ENCODE results near the gene KCNH3. TPM values are rescaled to one million over a fixed set of nuclear protein-coding genes. Genes with fewer than 3 reads are reported as not detected.
"Not testable (repeated sequence)": the region's sequence is repeated elsewhere in the genome, so short reads cannot be mapped to it uniquely, and the experiment has no call there.

Gene KCNH3
- total RNA-seq, 2 donors from 2014 or later = 0.35 to 0.95 TPM

- Histone ChIP-seq H3K4me3 (no peak overlapping the region), H3K27me3 (replicated peaks; ENCODE audit: insufficient read depth) (no peaks in the 10 kb centered on the region), H3K36me3 (no peaks in the 10 kb centered on the region), H3K4me1 (ENCODE audit: control insufficient read depth in 1 of 2, low read depth in 2 of 2) (peaks cover 0 to 6% of the 10 kb centered on the region in 2 donors), H3K9me3 (no peaks in the 10 kb centered on the region), H3K27ac (no peak overlapping the region)
- DNase-seq (ENCODE audit: low spot score) (no peak), ATAC-seq (ENCODE audit: insufficient number of reproducible peaks, low FRiP score, low read depth) (no peak)
- no peak for TF ChIP-seq CTCF (IDR thresholded peaks at IDR 0.05)
These were observed 64.9 kb downstream of the KCNH3 start for GRCh38 chr12:49603721-49604120.

GRCh38 chr12:49604856-49605255 lies 66.0 kb downstream of the KCNH3 start:
- TF ChIP-seq CTCF (IDR thresholded peaks at IDR 0.05) = no peak
- DNase-seq (ENCODE audit: low spot score) = no peak
- no peaks in the 10 kb centered on the region for H3K36me3 ChIP-seq
- peaks cover 0 to 6% of the 10 kb centered on the region in 2 donors for H3K4me1 ChIP-seq (ENCODE audit: control insufficient read depth in 1 of 2, low read depth in 2 of 2)
- H3K9me3 ChIP-seq = no peaks in the 10 kb centered on the region
- H3K27me3 ChIP-seq (replicated peaks; ENCODE audit: insufficient read depth) = no peaks in the 10 kb centered on the region
- ATAC-seq (ENCODE audit: insufficient number of reproducible peaks, low FRiP score, low read depth) = no peak
- no peak overlapping the region for H3K4me3 ChIP-seq
- H3K27ac ChIP-seq = no peak overlapping the region

GRCh38 chr12:49605539-49605938 lies 66.7 kb downstream of the KCNH3 start, which contains the start of gene FAM186B:
Gene FAM186B, minus strand, starts transcription at chr12:49605639. Its CDS starts 162 bp downstream, at chr12:49605477.
- not testable (repeated sequence) for H3K4me3 ChIP-seq; H3K36me3 ChIP-seq; H3K4me1 ChIP-seq (ENCODE audit: control insufficient read depth in 1 of 2, low read depth in 2 of 2); ATAC-seq (ENCODE audit: insufficient number of reproducible peaks, low FRiP score, low read depth); H3K27me3 ChIP-seq (replicated peaks; ENCODE audit: insufficient read depth); H3K27ac ChIP-seq; DNase-seq (ENCODE audit: low spot score); H3K9me3 ChIP-seq

Other genes starting within 250 kb of the KCNH3 start
- 1 to 10 TPM in 1 of 2 donors, not detected in 1; 2.5 TPM for gene PRPH, start 243.9 kb upstream of the KCNH3 start, total RNA-seq
- under 1 TPM; 0.27 to 0.99 TPM for gene TROAP, start 215.8 kb upstream of the KCNH3 start, total RNA-seq
- gene C1QL4, start 201.8 kb upstream of the KCNH3 start, total RNA-seq = not detected
- 1 to 10 TPM in 1 of 2 donors, under 1 TPM in 1; 0.68 to 1.5 TPM for gene DNAJC22, start 192.1 kb upstream of the KCNH3 start, total RNA-seq
- gene SPATS2, start 171.6 kb upstream of the KCNH3 start, total RNA-seq = 10 to 100 TPM; 11.5 to 31.4 TPM
- gene MCRS1, start 29.1 kb downstream of the KCNH3 start, total RNA-seq = 10 to 100 TPM; 46.6 TPM
- under 1 TPM; 0.42 to 0.54 TPM for gene FAM186B, start 66.6 kb downstream of the KCNH3 start, total RNA-seq
- 10 to 100 TPM; 21.9 to 31.4 TPM for gene PRPF40B, start 84.5 kb downstream of the KCNH3 start, total RNA-seq
- gene FMNL3, start 168.4 kb downstream of the KCNH3 start, total RNA-seq = 10 to 100 TPM; 26.7 to 37.4 TPM
- 100 to 1,000 TPM; 232 to 244 TPM for gene TMBIM6, start 202.5 kb downstream of the KCNH3 start, total RNA-seq